IPS DF 4.7 (cell line): ENCODE measurements around the gene ZC3H12D.
"Not testable (repeated sequence)": the region's sequence is repeated elsewhere in the genome, so short reads cannot be mapped to it uniquely, and the experiment has no call there.

Source experiments
- DNase-seq: peaks from one replicate; pipeline ENCODE4 v3.0.0-alpha.2; 2013; ENCODE audit warnings: low spot score; ENCODE audit errors: extremely low read depth

ZC3H12D gene

GRCh38 chr6:149484733-149485700 is at the start of gene ZC3H12D:
Gene ZC3H12D, minus strand, starts transcription at chr6:149485014. Its CDS starts 10,471 bp downstream, at chr6:149474543.
- DNase-seq: no peak

- DNase-seq: no peak
These were observed 44.8 kb upstream of the ZC3H12D start for GRCh38 chr6:149529650-149530049.

- DNase-seq: no peak
These were observed 30.7 kb upstream of the ZC3H12D start for GRCh38 chr6:149515494-149515893.

GRCh38 chr6:149513915-149514314 is 29.1 kb upstream of the ZC3H12D start:
- no peak for DNase-seq

GRCh38 chr6:149510793-149511512 is 26.1 kb upstream of the ZC3H12D start:
- no peak for DNase-seq

GRCh38 chr6:149508485-149508884 is 23.7 kb upstream of the ZC3H12D start:
- DNase-seq: no peak

- no peak for DNase-seq
These were observed 19.1 kb upstream of the ZC3H12D start for GRCh38 chr6:149503872-149504271.

- DNase-seq: no peak
These were observed 18.5 kb upstream of the ZC3H12D start for GRCh38 chr6:149503276-149503675.

- DNase-seq: no peak
These were observed 17.0 kb upstream of the ZC3H12D start for GRCh38 chr6:149501768-149502167.

- DNase-seq: no peak
These were observed 16.4 kb upstream of the ZC3H12D start for GRCh38 chr6:149501201-149501600.

- DNase-seq: no peak
These were observed 15.3 kb upstream of the ZC3H12D start for GRCh38 chr6:149500096-149500495.

GRCh38 chr6:149499066-149499465 is 14.3 kb upstream of the ZC3H12D start:
- no peak for DNase-seq

- DNase-seq: no peak
These were observed 12.6 kb upstream of the ZC3H12D start for GRCh38 chr6:149497365-149497764.

GRCh38 chr6:149496597-149496996 is 11.8 kb upstream of the ZC3H12D start:
- DNase-seq: not testable (repeated sequence)

- DNase-seq: not testable (repeated sequence)
These were observed 10.7 kb upstream of the ZC3H12D start for GRCh38 chr6:149495349-149496016.

- not testable (repeated sequence) for DNase-seq
These were observed 10.0 kb upstream of the ZC3H12D start for GRCh38 chr6:149494810-149495209.

- no peak for DNase-seq
These were observed 9.0 kb upstream of the ZC3H12D start for GRCh38 chr6:149493761-149494320.

GRCh38 chr6:149492798-149493343 is 8.1 kb upstream of the ZC3H12D start:
- DNase-seq: no peak

- no peak for DNase-seq
These were observed 5.2 kb upstream of the ZC3H12D start for GRCh38 chr6:149489967-149490366.

GRCh38 chr6:149488815-149489214 is 4.0 kb upstream of the ZC3H12D start:
- no peak for DNase-seq

GRCh38 chr6:149487316-149487715 is 2.5 kb upstream of the ZC3H12D start:
- no peak for DNase-seq
